SK-N-DZ (cell line): ENCODE results near the gene TMPRSS11B. TPM values are rescaled to one million over a fixed set of nuclear protein-coding genes. Genes with fewer than 3 reads are reported as not detected.
"Not testable (repeated sequence)": the region's sequence is repeated elsewhere in the genome, so short reads cannot be mapped to it uniquely, and the experiment has no call there.

ENCODE experiments used
- DNase-seq: peaks from one replicate; pipeline ENCODE4 v3.0.0-alpha.2; 2015; ENCODE audit warnings: low spot score
- polyA plus RNA-seq, 2 experiments: library from polyadenylated mRNA; depleted of rRNA; stranded (reverse); fragments of >200 nt; gene quantifications; 2 replicates each; pipeline ENCODE4 v1.2.3, GENCODE V29; 2014

The TMPRSS11B gene
- polyA plus RNA-seq (2014; cell fraction: cytosol; rRNA removed) = not detected in 2 replicates
- not detected in 2 replicates for polyA plus RNA-seq (2014; cell fraction: nucleus; rRNA removed)

- DNase-seq = no peak
Observed at GRCh38 chr4:68245594-68245993, at the start of gene TMPRSS11B. Gene TMPRSS11B, minus strand, starts transcription at chr4:68245694. Its CDS starts 136 bp downstream, at chr4:68245558.

- DNase-seq = no peak
Observed at GRCh38 chr4:68291256-68291655, 45.8 kb upstream of the TMPRSS11B start.

- DNase-seq = no peak
Observed at GRCh38 chr4:68288393-68288740, 42.9 kb upstream of the TMPRSS11B start.

- DNase-seq = no peak
Observed at GRCh38 chr4:68287704-68288392, 42.4 kb upstream of the TMPRSS11B start.

GRCh38 chr4:68283714-68284113 lies 38.2 kb upstream of the TMPRSS11B start:
- no peak for DNase-seq

- no peak for DNase-seq
Observed at GRCh38 chr4:68283095-68283494, 37.6 kb upstream of the TMPRSS11B start.

- not testable (repeated sequence) for DNase-seq
Observed at GRCh38 chr4:68281796-68282740, 36.6 kb upstream of the TMPRSS11B start.

GRCh38 chr4:68278029-68278428 lies 32.5 kb upstream of the TMPRSS11B start:
- DNase-seq = no peak

- DNase-seq = no peak
Observed at GRCh38 chr4:68277627-68278026, 32.1 kb upstream of the TMPRSS11B start.

GRCh38 chr4:68272860-68273259 lies 27.4 kb upstream of the TMPRSS11B start:
- DNase-seq = no peak

GRCh38 chr4:68272380-68272779 lies 26.9 kb upstream of the TMPRSS11B start:
- no peak for DNase-seq

- DNase-seq = peak; percentile 46
Observed at GRCh38 chr4:68271851-68272357, 26.4 kb upstream of the TMPRSS11B start.

GRCh38 chr4:68267433-68267944 lies 22.0 kb upstream of the TMPRSS11B start:
- DNase-seq = no peak

- DNase-seq = no peak
Observed at GRCh38 chr4:68264875-68265565, 19.5 kb upstream of the TMPRSS11B start.

GRCh38 chr4:68259191-68259590 lies 13.7 kb upstream of the TMPRSS11B start:
- DNase-seq = no peak

GRCh38 chr4:68257719-68258118 lies 12.2 kb upstream of the TMPRSS11B start:
- no peak for DNase-seq

GRCh38 chr4:68256284-68256683 lies 10.8 kb upstream of the TMPRSS11B start:
- no peak for DNase-seq

- no peak for DNase-seq
Observed at GRCh38 chr4:68250151-68250930, 4.8 kb upstream of the TMPRSS11B start.

- DNase-seq = no peak
Observed at GRCh38 chr4:68249434-68249833, 3.9 kb upstream of the TMPRSS11B start.

- DNase-seq = no peak
Observed at GRCh38 chr4:68240620-68241019, 4.9 kb downstream of the TMPRSS11B start.

- no peak for DNase-seq
Observed at GRCh38 chr4:68228568-68228967, 16.9 kb downstream of the TMPRSS11B start.
